Stimulated activated CD4-positive, alpha-beta T cell treated with anti-CD3 and anti-CD28 coated beads, Interleukin-4, amount 100 ng/mL, for 48 hours (primary cell): ENCODE data around the gene ZNF326.

Experiments used
- DNase-seq, 2 donors: peaks; one replicate each; pipeline ENCODE4 v3.0.0-alpha.2; 2020; ENCODE audit warnings: low read depth in 2 of 2

The ZNF326 gene

GRCh38 chr1:90074137-90074536, 79.2 kb downstream of the ZNF326 start:
- no peak for DNase-seq

- no peak for DNase-seq
Measured at GRCh38 chr1:90074566-90074965, 79.7 kb downstream of the ZNF326 start.

- no peak for DNase-seq
Measured at GRCh38 chr1:90074970-90075391, 80.1 kb downstream of the ZNF326 start.

GRCh38 chr1:90083995-90084394, 89.1 kb downstream of the ZNF326 start:
- no peak for DNase-seq
